ENCODE results near the gene C2orf49. TPM values are rescaled to one million over a fixed set of nuclear protein-coding genes. Genes with fewer than 3 reads are reported as not detected.
A peak's percentile ranks its signal among the peaks of the same experiment; 100 is the strongest.

Gene C2orf49
- total RNA-seq, 4 donors from 2014 or later, result 16.9 to 29.1 (median 21.3) TPM

DNA sequence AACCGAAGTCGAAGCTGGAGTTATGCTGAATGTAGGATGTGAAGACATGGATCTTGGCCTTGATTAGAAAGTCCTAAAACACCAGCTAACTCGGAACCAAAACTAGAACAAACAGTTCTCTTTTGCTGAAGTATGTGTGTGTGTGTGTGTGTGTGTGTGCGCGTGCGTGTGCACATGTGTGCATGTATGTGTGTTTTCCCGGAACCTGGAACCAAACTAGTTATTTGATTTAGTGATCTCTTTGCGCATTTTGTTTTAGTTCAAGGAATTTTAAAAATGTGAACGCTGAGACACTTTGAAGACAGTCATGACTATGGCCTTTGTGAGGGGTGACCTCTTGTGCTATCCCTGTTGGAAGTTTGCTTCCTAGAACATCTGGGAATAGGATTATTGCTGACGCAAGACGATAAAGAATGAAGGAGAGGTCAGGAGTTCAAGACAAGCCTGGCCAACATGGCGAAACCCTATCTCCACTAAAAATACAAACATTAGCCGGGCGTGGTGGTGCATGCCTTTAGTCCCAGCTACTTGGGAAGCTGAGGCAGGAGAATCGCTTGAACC lies 37.7 kb downstream of the C2orf49 start:
- 67 to 80% methylated on average over 15 of the region's 15 CpGs for WGBS, 2 donors
- H3K4me3 ChIP-seq (ENCODE audit: low read depth, poor library complexity, severe bottlenecking), result no peak overlapping the region
- intact Hi-C loops (cut with DNase I; ENCODE audit: low total_unique reads), result no loop called here
- DNase-seq (ENCODE audit: low spot score in 2 of 2), result peak in 1 of 2 donors; percentile 43
- TF ChIP-seq POLR2A (IDR thresholded peaks at IDR 0.05), result no peak
- TF ChIP-seq, protein P1, sequence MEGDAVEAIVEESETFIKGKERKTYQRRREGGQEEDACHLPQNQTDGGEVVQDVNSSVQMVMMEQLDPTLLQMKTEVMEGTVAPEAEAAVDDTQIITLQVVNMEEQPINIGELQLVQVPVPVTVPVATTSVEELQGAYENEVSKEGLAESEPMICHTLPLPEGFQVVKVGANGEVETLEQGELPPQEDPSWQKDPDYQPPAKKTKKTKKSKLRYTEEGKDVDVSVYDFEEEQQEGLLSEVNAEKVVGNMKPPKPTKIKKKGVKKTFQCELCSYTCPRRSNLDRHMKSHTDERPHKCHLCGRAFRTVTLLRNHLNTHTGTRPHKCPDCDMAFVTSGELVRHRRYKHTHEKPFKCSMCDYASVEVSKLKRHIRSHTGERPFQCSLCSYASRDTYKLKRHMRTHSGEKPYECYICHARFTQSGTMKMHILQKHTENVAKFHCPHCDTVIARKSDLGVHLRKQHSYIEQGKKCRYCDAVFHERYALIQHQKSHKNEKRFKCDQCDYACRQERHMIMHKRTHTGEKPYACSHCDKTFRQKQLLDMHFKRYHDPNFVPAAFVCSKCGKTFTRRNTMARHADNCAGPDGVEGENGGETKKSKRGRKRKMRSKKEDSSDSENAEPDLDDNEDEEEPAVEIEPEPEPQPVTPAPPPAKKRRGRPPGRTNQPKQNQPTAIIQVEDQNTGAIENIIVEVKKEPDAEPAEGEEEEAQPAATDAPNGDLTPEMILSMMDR (IDR thresholded peaks at IDR 0.05), result no peak

DNA sequence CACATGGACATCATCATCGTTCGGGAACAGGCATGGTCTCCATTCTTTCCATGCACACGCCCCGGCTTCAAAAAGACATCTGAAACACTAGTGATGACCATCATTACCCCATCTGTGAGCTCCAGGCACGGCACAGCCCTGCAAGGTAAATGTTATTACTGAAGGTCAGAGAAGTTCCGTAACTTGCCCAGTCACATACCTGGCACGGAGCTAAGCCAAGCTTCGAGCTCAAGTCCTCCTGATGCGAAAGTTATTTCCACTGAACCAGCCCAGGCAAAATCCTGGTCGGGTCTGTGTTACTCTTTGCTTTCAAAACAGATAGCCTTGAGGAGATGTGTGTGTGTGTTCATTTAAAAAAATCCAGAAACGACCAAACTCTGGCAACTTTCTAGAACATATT lies 38.7 kb downstream of the C2orf49 start:
- 52 to 58% methylated on average over 11 of the region's 11 CpGs for WGBS, 2 donors
- TF ChIP-seq POLR2A (IDR thresholded peaks at IDR 0.05), result no peak
- TF ChIP-seq, protein P1 (IDR thresholded peaks at IDR 0.05), result no peak

DNA sequence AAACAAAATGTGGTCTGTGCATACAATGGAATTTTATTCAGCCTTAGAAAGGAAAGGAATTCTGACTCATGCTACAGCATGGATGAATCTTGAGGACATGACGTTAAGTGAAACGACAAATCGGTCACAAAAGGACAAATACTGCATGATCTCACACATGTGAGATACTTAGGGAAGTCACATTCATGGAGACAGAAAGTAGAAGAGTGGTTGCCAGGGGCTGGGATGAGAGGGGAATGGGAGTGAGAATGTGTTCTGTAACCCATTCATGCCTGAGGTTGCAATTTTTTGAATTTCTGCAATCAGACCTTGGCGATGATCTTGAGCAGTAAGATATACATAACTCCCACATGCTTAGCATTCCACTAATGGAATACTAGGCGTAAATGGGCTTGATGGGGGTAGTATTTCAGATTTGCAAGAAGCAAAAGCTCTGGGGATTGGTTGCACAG lies 39.5 kb downstream of the C2orf49 start:
- 57 to 66% methylated on average over 5 of the region's 5 CpGs for WGBS, 2 donors
- peak in 1 of 2 donors; percentile 15 for DNase-seq (ENCODE audit: low spot score in 2 of 2)
- TF ChIP-seq, protein P1 (IDR thresholded peaks at IDR 0.05), result no peak
- intact Hi-C loops (cut with DNase I; ENCODE audit: low total_unique reads), result no loop called here
- no peak overlapping the region for H3K4me3 ChIP-seq (ENCODE audit: low read depth, poor library complexity, severe bottlenecking)

More for the DNA sequence above, 38.7 kb downstream of the C2orf49 start:
- no peak overlapping the region for H3K4me3 ChIP-seq (ENCODE audit: low read depth, poor library complexity, severe bottlenecking)
- DNase-seq (ENCODE audit: low spot score in 2 of 2), result peak in 1 of 2 donors; percentile 62
- intact Hi-C loops (cut with DNase I; ENCODE audit: low total_unique reads), result no loop called here

DNA sequence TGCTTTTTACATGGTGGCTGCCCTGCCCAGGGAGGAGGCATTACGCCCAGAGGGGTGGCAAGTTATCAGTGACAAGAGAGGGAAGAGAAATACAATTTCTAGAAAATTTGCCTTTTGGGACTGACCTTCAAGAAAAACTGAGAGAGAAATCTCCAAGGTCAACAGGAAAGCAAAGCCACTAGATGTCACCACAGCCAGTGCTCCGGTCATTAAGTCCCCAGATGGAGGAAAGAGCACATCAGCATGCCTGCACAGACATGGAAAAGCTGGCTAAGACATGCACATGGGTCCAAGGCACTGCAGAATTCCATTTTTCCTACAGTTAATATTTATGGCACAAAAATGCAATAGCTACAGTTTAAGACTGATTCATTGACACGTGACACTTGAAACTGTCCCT lies 40.5 kb downstream of the C2orf49 start:
- no peak overlapping the region for H3K4me3 ChIP-seq (ENCODE audit: low read depth, poor library complexity, severe bottlenecking)
- WGBS, 2 donors, result 52 to 61% methylated on average over 3 of the region's 3 CpGs
- intact Hi-C loops (cut with DNase I; ENCODE audit: low total_unique reads), result no loop called here
- DNase-seq (ENCODE audit: low spot score in 2 of 2), result no peak
- no peak for TF ChIP-seq POLR2A (IDR thresholded peaks at IDR 0.05)
- TF ChIP-seq, protein P1 (IDR thresholded peaks at IDR 0.05), result no peak

DNA sequence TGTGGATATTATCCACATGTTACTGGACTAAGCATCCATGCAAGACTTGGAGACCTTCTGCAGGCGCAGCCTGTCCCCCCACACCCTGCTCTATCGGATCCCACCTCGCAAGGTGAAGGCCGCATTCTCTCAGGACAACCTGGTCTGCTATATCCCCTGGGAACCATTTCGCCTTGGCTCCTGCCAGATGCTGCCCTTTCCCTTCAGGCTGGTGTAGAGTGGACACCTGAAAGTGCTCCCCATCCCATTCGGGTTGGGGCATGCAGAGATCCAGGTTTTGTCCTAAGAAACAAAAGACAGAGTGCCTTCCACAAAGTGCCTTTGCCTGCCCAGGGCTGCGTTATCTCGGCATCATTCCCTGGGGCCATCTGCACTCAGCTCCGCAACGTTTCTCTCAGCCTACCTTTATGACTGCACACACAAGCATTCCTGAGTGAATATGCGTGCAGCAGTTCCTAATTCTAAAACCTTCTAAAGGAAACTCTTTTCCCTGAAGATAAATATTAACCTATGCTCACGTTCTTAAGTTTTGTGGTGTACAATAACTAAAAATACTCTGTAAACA lies 41.0 kb downstream of the C2orf49 start:
- H3K4me3 ChIP-seq (ENCODE audit: low read depth, poor library complexity, severe bottlenecking), result no peak overlapping the region
- TF ChIP-seq POLR2A (IDR thresholded peaks at IDR 0.05), result no peak
- TF ChIP-seq, protein P1 (IDR thresholded peaks at IDR 0.05), result no peak
- intact Hi-C loops (cut with DNase I; ENCODE audit: low total_unique reads), result no loop called here
- WGBS, 2 donors, result 72 to 77% methylated on average over 12 of the region's 12 CpGs
- DNase-seq (ENCODE audit: low spot score in 2 of 2), result peak in 1 of 2 donors; percentile 59
